Activated CD4-positive, alpha-beta T cell treated with anti-CD3 and anti-CD28 coated beads for 1 hour (primary cell): ENCODE measurements around the gene CALU.

Source experiments
- DNase-seq: peaks from one replicate; pipeline ENCODE4 v3.0.0-alpha.2; 2020

CALU gene

DNA sequence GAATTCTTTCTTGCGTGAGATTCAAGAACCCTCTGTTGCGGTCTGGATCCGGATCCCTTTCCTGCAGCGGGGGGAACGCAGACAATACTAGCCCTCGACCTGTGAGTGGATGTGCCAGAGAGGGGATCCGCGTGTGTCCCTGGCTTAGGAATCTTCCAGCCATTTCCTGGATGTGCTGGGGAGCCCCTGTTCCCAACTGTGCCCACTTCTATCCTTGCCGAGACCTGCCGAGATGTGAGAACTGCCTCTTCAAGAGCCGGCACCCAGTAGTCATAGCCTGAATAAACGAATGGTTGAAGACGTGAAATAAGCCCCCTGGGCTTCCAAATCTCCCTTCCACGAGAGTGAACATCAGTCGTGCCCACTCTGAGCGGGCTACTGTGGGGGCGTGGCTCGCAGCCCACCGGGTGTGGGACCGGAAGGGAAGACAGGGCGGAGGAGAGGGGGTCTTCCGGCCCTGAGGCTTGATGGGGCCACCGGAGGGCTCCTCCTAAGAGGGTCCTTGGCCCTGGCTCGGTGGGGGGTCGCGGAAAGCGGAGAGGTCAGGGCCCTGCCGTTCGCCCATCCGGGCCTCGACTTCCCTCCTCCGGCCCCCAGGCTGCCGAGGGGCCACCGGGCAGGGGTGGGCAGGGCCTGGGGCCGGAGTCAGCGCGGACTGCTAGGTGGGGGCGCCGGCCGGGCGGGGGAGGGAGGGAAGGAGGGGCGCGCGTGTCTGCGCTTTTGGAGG is 51.3 kb downstream of the CALU start:
- DNase-seq: no peak

DNA sequence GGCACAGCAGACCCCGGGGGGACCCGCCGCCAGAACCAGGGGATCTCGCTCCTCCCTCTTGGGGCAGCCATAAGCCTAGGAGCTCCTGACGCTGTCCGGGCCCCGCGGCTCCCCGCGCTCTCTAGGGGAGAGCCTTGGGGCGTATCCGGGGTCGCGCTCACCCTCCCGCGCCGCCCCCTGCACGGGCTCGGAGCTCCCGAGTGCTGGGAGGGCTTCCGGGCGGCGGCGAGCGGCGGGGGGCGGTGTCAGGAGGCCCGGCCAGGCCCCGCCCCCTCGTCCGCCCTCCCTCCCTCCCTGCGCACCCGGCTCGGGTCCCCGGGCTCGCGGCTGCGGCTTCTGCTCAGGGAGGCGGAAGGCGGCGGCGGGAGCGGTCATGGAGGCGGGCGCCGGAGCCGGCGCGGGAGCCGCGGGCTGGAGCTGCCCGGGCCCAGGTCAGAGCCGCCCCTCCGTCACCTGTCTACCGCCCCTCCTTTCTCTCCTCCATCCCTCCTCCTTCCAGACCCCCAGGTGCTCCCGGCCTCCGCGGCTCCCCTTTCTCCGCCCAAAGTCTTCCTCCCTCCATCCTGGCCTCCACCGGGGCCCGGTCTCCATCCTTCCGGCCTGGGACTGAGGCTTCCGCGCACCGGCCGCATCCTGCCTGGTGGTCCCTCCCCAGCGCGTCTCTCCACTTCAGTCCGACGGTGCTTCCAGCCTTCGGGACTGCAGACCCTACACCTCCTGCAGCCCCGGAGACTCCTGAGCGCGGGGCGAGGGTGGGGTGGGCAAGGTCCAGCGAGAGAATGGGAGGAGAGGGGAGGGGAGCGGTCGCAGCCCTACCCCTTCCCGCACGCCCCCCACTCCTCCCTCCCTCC is 52.2 kb downstream of the CALU start, which contains the start of gene CCDC136:
CCDC136 (plus strand) TSS at position 848 of the 851 bp plus-strand sequence. CDS start 444 bp downstream, outside the sequence.
- peak; percentile 61 for DNase-seq

DNA sequence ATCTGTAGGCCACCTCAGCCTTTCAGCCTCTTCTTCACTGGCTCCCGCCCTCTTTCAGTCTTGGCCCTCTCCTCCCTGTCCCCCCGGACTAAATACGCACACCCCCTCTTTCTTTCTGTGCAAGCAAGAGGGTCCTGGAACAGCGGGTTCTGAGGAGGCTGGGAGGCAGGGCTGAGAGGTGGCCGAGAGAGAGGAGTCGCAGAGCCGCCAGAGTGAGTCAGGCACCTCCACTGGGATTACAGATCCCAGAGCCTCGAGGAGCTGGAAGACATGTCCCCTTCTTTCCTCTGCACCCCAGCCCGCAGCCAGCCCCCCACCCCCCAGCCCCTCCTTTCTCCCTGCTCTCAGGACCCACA is 52.8 kb downstream of the CALU start:
- DNase-seq: no peak

DNA sequence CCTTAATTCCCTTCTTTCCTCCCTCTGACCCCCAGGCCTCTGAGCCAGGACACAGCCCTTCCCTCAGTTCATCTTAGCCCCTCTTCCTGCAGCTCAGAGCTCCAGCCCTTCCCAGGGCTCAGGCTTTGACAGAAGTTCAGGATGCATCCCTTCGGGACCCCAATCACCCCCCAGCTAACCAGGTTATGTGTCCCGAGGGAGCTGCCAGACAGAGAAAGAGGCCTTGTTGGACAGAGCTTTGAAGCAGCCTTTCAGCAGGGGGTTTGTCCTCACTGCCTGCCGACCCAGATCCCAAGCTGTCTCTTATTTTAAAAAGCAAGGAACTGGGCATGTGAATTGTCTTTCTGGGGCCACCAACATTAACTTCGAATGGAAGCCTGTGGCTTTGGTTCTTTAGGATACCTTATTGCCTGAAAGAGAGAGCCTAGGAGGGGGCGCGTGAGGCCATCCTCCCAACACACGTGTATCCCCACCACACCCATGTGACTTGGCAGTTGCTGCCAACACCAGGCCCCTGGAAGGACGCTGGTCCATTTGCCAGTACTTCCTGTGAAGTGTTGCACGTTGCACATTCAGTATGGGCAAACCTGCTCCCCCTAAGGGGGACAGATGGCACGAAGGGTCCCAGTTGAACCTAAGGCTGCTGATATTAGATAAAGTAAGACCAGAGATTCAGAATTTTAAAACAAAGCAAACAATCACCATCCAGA is 53.5 kb downstream of the CALU start:
- no peak for DNase-seq

DNA sequence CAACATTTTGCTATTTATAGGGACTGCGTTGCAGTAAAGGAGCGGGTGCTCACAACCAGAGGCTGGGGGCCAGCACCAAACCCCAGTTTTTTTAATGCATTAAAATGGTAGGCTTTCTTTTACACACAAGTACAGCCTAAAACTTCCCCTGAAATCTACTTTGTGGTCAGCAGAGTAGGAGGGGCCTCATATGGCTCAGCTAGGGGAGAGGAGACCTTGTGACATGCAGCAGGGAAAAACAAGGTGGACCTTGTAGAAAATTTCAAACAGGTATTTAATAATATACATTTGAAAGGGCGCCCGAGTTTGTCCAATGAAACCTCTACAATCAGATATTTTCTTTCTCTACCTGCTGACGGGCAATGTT is 54.0 kb downstream of the CALU start:
- DNase-seq: no peak

DNA sequence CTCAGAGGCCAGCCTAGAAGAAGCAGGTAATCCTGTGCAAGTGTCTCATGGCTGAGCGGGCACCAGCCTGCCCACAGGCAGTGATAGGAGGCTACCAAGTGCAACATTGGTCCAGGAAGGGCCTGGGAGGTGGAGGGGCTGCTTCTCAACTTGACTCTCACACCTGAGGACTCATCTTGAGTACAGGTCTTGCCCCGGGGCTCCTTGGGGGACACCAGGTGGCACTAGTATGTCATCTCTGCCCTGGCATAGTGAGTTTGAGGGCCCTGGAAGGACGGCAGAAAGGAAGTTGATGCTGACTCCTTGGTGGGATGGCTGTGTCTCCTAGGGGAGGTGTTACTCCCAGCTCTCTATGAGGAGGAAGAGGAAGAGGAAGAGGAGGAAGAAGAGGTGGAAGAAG is 54.9 kb downstream of the CALU start:
- no peak for DNase-seq

DNA sequence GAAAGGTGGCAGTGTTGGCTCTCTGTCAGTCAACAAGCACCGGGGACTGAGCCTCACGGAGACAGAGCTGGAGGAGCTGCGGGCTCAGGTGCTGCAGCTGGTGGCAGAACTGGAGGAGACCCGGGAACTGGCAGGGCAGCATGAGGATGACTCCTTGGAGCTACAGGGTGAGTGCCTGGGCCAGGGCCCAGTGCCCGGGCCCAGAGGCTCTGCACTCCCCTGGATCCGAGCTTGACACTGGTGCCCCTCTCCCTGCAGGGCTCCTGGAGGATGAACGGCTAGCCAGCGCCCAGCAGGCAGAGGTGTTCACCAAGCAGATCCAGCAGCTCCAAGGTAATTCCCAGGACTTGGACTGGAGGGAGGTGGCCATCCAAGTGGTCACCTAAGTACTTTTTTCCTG is 55.3 kb downstream of the CALU start:
- no peak for DNase-seq

DNA sequence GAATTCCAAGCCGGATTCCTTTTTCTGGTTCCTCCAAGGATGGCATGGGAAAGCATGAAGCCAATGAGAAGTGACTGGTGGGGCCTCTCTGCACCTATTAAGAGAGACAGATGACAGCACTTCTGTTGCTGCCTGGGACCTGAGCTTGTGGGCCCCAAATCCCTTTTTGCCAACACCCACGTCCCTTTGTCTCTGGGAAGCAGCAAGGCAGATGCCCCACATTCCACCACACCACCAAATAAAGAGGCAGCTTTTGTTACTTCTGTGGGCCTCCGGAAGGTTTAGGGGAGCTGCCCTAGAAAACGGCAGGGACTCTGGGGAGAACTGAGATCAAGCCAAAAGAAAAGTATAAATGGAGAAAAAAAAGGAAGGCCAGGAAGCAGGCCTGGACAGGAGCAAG is 56.0 kb downstream of the CALU start:
- no peak for DNase-seq

DNA sequence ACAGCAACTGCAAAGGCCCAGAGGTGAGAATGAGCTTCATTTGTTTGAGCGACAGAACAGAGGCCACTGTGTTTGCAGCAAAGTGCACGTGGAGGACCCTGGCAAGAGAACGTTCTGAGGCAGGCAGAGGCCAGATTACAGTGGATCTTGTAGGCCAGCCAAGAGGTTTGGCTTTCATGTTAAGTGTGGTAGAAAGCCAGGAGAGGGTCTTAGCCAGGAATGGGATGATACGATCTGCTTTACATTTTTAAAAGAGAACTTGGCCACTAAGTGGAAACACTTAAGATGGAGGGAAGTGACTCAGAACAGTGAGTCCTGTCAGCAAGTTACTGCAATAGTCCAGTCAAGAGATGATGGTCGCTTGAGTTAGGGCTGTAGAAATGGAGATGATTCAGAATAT is 57.2 kb downstream of the CALU start:
- no peak for DNase-seq

DNA sequence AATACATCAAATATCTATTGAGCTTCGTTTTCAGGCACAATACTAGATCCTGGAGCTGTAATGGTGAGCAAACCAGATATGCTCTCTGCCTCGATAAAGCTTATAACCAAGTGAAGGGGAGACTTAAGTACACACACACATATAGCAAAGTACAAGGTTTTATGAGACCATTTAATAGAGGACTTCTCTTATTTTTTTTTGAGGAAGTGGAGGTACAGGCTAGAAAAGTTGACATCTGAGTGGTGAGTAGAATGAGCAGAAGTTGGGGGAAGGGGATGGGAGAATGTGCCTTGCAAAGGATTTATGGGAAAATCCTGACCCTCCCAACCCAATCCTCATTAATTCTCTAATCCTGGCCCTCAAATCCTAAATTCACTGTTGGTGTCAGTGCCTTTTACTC is 60.3 kb downstream of the CALU start:
- no peak for DNase-seq

DNA sequence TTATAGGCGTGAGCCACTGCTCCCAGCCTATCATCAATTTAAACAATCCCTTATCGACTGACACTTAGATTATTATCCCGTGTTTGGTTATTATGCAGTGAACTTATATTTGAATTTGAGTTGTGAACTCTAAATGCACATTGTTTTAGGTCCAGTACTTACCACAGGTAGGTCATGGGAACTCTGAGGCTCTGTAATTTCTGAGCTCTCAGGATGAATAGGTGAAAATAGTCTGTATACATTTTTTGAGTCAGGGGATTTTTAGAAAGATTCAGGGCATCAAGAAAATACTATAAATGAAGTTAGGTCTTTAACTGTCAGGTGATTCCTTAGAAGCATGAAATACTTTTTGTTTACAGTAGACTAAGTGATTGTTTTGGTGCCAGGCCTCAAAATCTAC is 61.4 kb downstream of the CALU start:
- DNase-seq: no peak

DNA sequence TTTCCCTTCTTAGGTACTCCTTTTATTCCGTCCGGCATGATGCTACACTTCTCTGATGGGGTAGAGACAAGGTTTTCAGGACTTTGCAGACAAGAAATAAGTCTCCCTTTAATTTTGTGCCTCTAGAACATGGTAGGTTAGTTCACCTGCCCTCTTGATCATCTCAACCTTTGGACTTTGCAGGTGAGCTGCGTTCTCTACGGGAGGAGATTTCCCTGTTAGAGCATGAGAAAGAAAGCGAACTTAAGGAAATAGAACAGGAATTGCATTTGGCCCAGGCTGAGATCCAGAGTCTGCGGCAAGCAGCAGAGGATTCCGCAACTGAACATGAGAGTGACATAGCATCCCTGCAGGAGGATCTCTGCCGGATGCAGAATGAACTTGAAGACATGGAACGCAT is 61.8 kb downstream of the CALU start:
- DNase-seq: no peak

DNA sequence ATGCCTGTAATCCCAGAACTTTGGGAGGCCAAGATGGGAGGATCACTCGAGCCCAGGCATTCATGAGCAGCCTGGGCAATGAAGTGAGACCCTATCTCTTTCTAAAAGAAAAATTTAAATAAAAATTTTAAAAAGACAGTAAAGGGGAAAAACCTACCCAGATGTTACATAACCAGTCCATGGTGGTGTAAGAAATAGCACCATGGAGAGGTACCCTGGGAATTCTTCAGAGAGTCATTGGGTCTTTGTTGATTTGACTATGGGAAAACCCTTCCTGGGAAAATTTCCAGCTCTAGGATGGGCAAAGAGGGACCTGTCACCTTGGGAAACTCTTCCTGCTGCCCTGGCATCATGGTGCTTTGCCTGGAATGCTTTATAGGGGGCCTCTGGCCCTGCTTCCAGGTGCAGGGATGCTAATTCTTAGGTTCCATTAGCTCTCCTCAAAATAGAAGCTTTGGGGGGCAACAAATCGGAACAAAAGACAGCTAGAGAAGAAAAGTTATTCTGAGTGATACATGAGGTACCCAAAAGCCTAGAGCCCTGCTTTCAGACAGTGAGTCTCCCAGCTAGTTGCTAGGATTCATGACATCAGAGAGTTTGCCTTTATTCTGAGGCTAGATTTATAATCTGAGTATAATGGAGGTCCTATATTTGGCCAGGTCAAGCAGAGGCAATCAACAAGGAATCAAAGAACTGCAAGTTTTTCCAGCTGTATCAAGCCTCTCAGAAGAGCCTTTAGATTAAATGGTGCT is 62.7 kb downstream of the CALU start:
- DNase-seq: no peak

DNA sequence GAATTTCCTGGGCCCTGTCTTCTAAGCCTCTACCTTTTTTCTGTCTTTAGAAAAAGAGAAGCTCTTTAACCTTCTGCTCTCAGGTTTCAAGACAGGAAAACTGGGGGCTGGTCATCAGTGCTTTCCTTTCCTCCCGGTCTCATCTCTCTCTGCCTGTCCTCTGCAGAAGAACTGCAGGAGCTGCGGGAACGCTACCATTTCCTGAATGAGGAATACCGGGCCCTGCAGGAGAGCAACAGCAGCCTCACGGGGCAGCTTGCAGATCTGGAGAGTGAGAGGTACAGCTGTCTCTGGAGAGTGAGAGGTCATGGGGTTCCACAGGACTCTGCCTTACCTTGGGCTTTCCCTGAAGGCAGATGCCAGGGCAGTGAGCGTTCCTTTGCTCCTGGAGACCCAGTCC is 65.3 kb downstream of the CALU start:
- no peak for DNase-seq

DNA sequence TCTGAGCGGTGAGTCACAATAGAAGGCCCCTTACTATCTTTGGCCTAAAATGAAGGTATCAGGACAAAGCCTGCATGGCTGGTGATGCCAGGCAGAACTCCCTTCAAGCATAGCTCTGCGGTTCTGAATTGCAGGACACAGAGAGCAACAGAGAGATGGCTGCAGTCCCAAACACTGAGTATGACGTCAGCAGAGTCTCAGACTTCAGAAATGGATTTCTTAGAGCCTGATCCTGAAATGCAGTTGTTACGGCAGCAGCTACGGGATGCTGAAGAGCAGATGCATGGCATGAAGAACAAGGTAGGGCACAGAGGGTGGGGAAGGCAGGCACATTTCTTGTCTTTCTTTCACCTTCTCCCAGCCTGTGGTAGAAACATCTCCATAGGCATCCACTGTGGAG is 66.1 kb downstream of the CALU start:
- DNase-seq: no peak

DNA sequence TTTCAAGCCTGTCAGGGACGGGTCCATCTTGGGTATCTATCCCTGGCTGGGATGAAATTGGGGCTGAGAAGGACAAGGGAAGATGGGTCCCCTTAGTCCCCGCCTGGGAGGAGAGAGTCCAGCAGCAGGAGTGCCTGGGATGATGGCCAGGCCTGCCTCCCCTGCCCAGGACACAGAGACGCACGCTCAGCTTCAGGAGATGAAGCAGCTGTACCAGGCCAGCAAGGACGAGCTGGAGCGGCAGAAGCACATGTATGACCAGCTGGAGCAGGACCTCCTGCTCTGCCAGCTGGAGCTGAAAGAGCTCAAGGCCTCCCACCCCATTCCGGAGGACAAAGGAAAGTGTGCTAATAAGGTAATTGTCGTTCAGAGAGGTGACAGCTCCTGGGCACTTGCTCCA is 68.0 kb downstream of the CALU start:
- no peak for DNase-seq

DNA sequence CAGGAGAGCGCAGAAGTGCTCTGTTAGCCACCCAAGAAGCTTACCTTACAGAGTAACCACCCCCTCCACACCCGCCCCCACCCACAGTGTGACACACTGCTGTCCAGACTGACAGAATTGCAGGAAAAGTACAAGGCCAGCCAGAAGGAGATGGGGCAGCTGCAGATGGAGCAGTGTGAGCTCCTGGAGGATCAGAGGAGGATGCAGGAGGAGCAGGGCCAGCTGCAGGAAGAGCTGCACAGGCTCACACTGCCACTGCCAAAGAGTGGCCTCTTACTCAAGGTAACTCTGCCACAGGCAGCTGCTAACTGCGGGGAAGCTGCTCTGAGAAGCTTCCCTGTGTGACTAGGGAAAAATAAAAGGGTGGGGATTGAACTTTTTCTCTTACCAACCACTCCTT is 70.2 kb downstream of the CALU start:
- DNase-seq: no peak

DNA sequence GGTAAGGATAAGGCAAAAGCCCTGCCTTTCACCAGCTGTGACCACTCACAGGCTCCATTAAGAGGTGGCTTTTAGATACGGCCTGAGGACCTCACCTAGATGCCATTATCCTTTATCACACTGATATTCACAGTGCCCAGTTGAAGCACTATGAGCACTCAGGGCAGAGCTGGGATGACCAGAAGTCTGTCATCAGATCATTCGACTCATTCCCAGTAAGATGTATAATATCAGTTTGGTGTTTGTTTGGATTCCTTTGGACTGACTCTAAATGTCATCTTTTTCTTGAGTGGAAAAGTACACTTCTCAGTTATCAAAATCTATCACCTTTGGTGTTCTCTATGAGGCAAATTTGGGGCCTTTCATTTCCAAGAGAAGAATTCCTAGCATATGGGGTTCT is 71.3 kb downstream of the CALU start:
- DNase-seq: no peak

DNA sequence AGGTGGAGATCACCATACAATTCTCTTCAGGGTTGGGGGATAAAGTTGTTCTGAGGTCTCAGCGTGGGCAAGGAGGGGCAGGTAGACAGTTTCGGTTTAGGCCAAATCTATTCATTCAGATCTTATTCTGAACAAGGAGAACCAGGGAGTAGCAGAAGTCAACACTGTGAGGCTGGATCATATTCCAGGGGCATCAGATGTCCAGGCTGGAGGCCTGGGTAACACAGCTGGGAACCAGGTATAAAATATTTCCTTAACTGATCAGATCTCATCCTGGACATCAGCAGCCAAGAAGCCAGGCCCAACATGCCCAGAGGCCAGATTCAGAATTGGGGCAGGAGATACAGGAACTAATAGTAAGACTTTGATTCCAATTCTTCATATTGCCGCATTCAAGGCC is 71.8 kb downstream of the CALU start:
- DNase-seq: no peak

DNA sequence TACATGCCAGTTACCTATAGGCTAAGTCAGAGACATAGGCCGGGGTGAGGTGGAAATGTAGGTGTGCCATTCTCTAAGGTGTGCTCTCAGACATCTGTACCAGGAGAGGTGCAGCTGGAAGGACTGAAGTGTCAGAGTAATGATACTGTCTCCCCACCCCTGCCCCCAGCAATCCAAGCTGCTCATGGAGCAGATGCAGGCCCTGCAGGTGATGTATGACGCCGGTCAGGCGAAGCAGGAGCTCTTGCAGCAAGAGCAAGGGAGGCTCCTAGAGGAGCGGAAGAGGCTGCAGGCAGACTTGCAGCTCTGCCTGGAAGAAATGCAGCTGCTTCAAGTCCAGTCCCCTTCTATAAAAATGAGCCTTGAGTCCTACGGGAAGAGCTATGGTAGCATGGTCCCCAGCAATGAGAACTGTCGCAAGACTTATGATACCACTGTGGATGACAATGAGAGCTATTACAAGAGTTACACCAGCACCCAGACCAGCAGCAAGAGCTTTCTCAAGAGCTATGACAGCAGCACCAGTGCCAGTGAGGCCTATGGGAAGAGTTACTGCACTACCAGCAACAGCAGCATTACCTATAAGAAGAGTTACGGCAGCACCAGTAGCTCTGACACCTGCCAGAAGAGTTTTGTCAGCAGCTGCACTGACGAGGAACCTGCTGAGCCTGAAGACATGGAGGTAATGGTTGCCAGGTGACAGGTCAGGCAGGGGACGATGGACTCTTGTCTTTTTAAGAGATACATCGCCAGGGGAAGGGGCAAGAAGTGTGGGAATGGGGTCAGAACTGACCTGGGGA is 72.7 kb downstream of the CALU start:
- DNase-seq: no peak

DNA sequence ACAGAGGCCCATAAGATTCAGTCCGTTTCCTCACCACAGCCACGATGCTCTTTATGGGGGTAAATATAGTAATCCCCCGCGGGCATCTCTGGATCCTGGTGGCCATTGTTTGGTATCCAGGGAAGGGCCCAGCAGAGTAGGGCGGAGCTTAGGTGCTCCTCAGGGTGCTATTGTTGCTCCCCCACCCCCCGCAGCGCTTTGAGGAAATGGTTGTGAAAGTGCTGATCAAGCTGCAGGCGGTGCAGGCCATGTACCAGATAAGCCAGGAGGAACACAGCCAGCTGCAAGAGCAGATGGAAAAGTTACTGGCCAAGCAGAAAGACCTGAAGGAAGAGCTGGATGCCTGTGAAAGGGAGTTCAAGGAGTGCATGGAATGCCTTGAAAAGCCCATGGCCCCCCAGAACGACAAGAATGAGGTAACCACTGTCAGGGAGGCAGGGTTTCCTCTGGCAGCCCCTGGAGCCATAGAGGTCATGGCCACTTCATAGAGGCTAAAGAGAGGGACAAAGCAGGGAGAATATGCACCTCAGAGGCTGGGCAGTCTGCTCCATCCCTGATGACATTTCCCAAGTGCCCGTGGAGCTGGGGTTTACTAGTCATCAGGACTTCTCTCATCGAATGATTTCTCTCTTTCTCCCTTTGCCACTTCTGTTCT is 73.5 kb downstream of the CALU start:
- DNase-seq: no peak

DNA sequence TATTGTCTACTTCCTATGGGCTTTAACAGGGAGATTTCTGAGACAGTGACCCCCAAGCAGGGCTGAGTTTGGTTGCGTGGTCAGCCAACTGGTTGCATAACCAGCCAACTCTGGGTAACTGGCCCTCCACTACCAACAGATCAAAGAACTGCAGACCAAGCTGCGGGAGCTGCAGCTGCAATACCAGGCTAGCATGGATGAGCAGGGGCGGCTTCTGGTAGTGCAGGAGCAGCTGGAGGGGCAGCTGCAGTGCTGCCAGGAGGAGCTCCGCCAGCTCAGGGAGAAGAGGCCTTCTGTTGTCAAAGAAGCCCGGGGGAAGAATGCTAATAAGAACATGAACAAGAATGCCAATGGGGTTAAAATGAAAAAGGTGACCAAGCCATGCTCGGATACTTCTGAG is 75.3 kb downstream of the CALU start:
- no peak for DNase-seq
